Stimulated activated naive CD8-positive, alpha-beta T cell treated with anti-CD3 and anti-CD28 coated beads, Interleukin-15, amount 100 ng/mL, for 72 hours (primary cell): ENCODE measurements around the gene SYP.

Experiments used
- ATAC-seq: fragments of 150-1000 bp; cut with Tn5 transposase; 2 replicates; pipeline ENCODE4 v1.10.0; 2021; ENCODE audit warnings: mild to moderate bottlenecking, moderate library complexity
- DNase-seq, 2 donors: peaks; one replicate each; pipeline ENCODE4 v3.0.0; 2021 to 2022
- H3K27ac Mint-ChIP-seq, 2 donors: one replicate each; pipeline ENCODE4 v1.8.0; 2022; ENCODE audit warnings: mild to moderate bottlenecking in 2 of 2, mixed read lengths in 2 of 2, moderate library complexity in 2 of 2
- H3K27me3 Mint-ChIP-seq: one replicate; pipeline ENCODE4 v1.8.0; 2022; ENCODE audit warnings: mixed read lengths
- H3K4me1 Mint-ChIP-seq: one replicate; pipeline ENCODE4 v1.8.0; 2022; ENCODE audit warnings: mild to moderate bottlenecking, mixed read lengths
- H3K4me3 Mint-ChIP-seq, 2 donors: one replicate each; pipeline ENCODE4 v1.8.0; 2022; ENCODE audit warnings: mild to moderate bottlenecking in 2 of 2, mixed read lengths in 2 of 2, moderate library complexity in 1 of 2
- H3K9me3 Mint-ChIP-seq, 2 donors: one replicate each; pipeline ENCODE4 v1.8.0; 2022; ENCODE audit warnings: mixed read lengths in 2 of 2

Gene SYP

DNA sequence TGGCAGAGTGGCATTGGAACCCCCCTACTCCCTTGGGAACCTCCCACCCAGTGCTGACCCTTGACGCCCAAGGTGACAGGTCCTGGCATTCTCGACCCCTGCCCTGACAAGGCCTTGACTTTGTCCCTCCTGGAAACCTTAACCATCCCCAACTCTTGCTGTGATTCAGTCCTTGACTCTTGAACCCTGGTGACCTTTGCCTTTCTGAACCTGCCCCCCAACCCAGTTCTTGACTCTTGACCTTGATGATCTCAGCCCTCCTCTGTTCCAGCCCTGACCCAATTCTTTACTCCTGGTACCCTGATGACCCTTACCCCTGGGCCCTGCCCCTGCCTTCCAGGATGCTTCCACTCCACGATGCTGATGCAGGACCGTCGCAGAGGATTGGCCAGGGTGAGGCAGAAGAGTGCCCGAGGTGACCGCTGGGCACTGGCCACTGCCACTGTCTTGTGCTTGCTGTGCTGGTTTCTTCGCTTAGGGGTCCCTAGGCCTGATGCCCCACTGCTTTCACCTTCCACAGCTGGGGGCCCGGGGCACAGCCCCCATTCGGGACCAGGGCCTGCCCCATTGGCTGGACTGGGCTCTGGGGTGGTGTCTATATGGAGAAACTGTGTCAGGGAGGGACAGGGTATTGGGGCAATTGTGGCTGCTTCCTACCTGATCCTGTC lies 31.5 kb upstream of the SYP start:
- DNase-seq (no peak), ATAC-seq (no peak)
- Mint-ChIP-seq H3K4me3 (peak overlapping the region; percentile 80 to 81), H3K27ac (peak overlapping the region in 1 of 2 donors; percentile 95), H3K4me1 (peaks cover 30% of the 10 kb centered on the region), H3K9me3 (no peaks in the 10 kb centered on the region), H3K27me3 (no peaks in the 10 kb centered on the region)

DNA sequence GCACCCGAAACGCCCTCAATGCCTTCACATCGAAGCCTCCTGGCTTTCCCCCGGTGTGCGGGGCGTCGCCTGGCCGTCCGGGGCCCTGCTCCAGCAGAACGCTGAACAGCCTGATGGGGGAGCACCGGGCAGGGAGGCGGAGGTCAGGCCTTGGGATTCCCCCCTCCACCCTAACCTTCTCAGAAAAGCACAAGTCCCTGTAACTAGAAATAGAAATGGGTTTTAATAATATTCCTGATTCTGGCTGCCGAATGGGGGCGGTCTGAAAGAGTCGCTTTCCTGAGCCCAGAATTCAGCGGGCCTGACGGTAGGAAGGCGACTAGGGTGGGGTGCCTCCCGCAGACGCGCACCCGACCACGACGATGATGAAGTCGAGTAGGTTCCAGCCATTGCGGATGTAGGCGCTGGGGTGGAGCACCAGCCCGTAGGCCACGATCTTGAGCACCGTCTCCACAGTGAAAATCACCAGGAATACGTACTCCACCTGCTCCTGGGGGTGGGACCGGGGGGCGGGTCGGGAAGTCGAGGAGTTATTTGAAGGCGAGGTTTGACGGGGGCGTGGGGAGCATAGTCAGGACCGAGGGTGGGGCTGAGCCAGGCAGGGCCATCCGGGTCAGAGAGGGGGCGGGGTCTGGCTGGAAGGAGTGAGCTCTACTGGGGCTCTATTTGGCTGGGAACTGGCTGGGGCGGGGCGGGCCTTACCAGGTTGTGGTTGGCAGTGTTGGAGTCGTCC lies 30.7 kb upstream of the SYP start:
- peak; percentile 51 to 68 for DNase-seq
- peak overlapping the region; percentile 95 to 98 for H3K27ac Mint-ChIP-seq
- H3K4me1 Mint-ChIP-seq, result peaks cover 25% of the 10 kb centered on the region
- H3K27me3 Mint-ChIP-seq, result no peaks in the 10 kb centered on the region
- no peaks in the 10 kb centered on the region for H3K9me3 Mint-ChIP-seq
- peak overlapping the region; percentile 80 to 81 for H3K4me3 Mint-ChIP-seq
- ATAC-seq, result peak; percentile 89

- Mint-ChIP-seq H3K27me3 (no peaks in the 10 kb centered on the region), H3K4me3 (no peak overlapping the region), H3K9me3 (no peaks in the 10 kb centered on the region), H3K27ac (no peak overlapping the region), H3K4me1 (peaks cover 17% of the 10 kb centered on the region)
- DNase-seq (no peak), ATAC-seq (no peak)
Observed at GRCh38 chrX:49228185-49228584, 28.2 kb upstream of the SYP start.

DNA sequence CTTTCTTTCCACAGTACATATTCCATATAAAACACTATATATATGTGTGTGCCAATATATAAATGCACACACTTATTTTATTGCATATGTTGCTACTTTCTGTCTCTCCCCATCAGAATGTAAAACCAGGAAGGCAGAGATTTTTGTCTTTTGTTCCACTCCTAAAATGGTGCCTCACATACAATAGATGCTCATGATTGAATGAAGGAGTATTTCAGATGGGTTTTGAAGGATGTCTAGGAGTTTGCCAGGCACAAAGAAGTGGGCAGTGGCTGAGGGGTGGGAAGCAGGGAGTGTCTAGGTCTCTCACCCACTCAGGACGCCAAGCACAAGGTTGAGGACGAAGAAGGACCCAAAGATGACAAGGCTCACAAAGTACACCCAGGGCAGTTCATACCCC lies 27.7 kb upstream of the SYP start:
- ATAC-seq (no peak), DNase-seq (no peak)
- no peaks in the 10 kb centered on the region for H3K9me3 Mint-ChIP-seq
- no peak overlapping the region for H3K4me3 Mint-ChIP-seq
- no peaks in the 10 kb centered on the region for H3K27me3 Mint-ChIP-seq
- peaks cover 17% of the 10 kb centered on the region for H3K4me1 Mint-ChIP-seq
- no peak overlapping the region for H3K27ac Mint-ChIP-seq

GRCh38 chrX:49226946-49227345 lies 27.0 kb upstream of the SYP start:
- Mint-ChIP-seq H3K27me3 (no peaks in the 10 kb centered on the region), H3K9me3 (no peaks in the 10 kb centered on the region), H3K4me1 (peaks cover 15% of the 10 kb centered on the region), H3K4me3 (no peak overlapping the region), H3K27ac (no peak overlapping the region)
- DNase-seq (no peak), ATAC-seq (no peak)

DNA sequence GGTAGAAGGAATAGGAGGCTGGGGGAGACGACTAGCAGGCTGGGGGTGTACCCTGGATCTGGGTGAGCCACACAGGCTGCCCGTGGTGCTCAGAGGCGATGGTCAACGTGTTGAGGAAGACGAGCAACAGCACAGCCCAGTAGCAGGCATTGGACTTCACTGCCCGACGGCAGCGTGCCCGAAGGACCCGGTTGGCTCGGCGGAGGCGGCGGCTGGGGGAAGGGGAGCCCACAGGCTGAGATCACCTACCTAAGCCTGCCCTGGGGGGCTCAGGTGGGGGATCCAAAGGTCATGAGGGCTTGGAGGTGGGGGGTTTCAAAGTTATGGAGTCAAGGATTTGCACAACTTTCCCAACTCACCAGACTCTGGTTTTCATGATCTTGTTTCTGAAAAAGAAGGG lies 25.9 kb upstream of the SYP start:
- DNase-seq, result no peak
- ATAC-seq, result no peak
- Mint-ChIP-seq H3K4me1 (peaks cover 5% of the 10 kb centered on the region), H3K4me3 (no peak overlapping the region), H3K27me3 (no peaks in the 10 kb centered on the region), H3K27ac (no peak overlapping the region), H3K9me3 (no peaks in the 10 kb centered on the region)

- ATAC-seq, result no peak
- Mint-ChIP-seq H3K27me3 (no peaks in the 10 kb centered on the region), H3K4me3 (no peak overlapping the region), H3K4me1 (no peaks in the 10 kb centered on the region), H3K9me3 (no peaks in the 10 kb centered on the region), H3K27ac (no peak overlapping the region)
- no peak for DNase-seq
Observed at GRCh38 chrX:49221868-49222267, 21.9 kb upstream of the SYP start.

GRCh38 chrX:49220100-49220499 lies 20.1 kb upstream of the SYP start:
- Mint-ChIP-seq H3K27ac (no peak overlapping the region), H3K27me3 (no peaks in the 10 kb centered on the region), H3K4me3 (no peak overlapping the region), H3K9me3 (no peaks in the 10 kb centered on the region), H3K4me1 (no peaks in the 10 kb centered on the region)
- ATAC-seq, result no peak
- no peak for DNase-seq

- H3K9me3 Mint-ChIP-seq, result peaks cover 9 to 16% of the 10 kb centered on the region in 2 donors
- H3K27me3 Mint-ChIP-seq, result no peaks in the 10 kb centered on the region
- no peaks in the 10 kb centered on the region for H3K4me1 Mint-ChIP-seq
- DNase-seq, result no peak
- H3K4me3 Mint-ChIP-seq, result no peak overlapping the region
- no peak for ATAC-seq
- no peak overlapping the region for H3K27ac Mint-ChIP-seq
Observed at GRCh38 chrX:49214996-49215526, 15.1 kb upstream of the SYP start.

GRCh38 chrX:49214416-49214815 lies 14.4 kb upstream of the SYP start:
- no peak overlapping the region for H3K4me3 Mint-ChIP-seq
- H3K9me3 Mint-ChIP-seq, result peaks cover 9 to 16% of the 10 kb centered on the region in 2 donors
- no peaks in the 10 kb centered on the region for H3K4me1 Mint-ChIP-seq
- DNase-seq, result no peak
- no peak overlapping the region for H3K27ac Mint-ChIP-seq
- no peak for ATAC-seq
- no peaks in the 10 kb centered on the region for H3K27me3 Mint-ChIP-seq

- Mint-ChIP-seq H3K4me3 (no peak overlapping the region), H3K27me3 (no peaks in the 10 kb centered on the region), H3K4me1 (no peaks in the 10 kb centered on the region), H3K9me3 (peaks cover 9 to 16% of the 10 kb centered on the region in 2 donors), H3K27ac (no peak overlapping the region)
- DNase-seq (no peak), ATAC-seq (no peak)
Observed at GRCh38 chrX:49212861-49213260, 12.9 kb upstream of the SYP start.

- DNase-seq, result no peak
- no peak overlapping the region for H3K27ac Mint-ChIP-seq
- H3K9me3 Mint-ChIP-seq, result peaks cover 9 to 16% of the 10 kb centered on the region in 2 donors
- H3K27me3 Mint-ChIP-seq, result no peaks in the 10 kb centered on the region
- no peak for ATAC-seq
- H3K4me3 Mint-ChIP-seq, result no peak overlapping the region
- H3K4me1 Mint-ChIP-seq, result no peaks in the 10 kb centered on the region
Observed at GRCh38 chrX:49212209-49212608, 12.2 kb upstream of the SYP start.

GRCh38 chrX:49211074-49211473 lies 11.1 kb upstream of the SYP start:
- peaks cover 9 to 16% of the 10 kb centered on the region in 2 donors for H3K9me3 Mint-ChIP-seq
- H3K4me3 Mint-ChIP-seq, result no peak overlapping the region
- ATAC-seq (no peak), DNase-seq (no peak)
- H3K27ac Mint-ChIP-seq, result no peak overlapping the region
- no peaks in the 10 kb centered on the region for H3K4me1 Mint-ChIP-seq
- no peaks in the 10 kb centered on the region for H3K27me3 Mint-ChIP-seq

GRCh38 chrX:49210406-49210805 lies 10.4 kb upstream of the SYP start:
- Mint-ChIP-seq H3K27me3 (no peaks in the 10 kb centered on the region), H3K4me3 (no peak overlapping the region), H3K27ac (no peak overlapping the region), H3K9me3 (peaks cover 9 to 16% of the 10 kb centered on the region in 2 donors), H3K4me1 (no peaks in the 10 kb centered on the region)
- DNase-seq, result no peak
- no peak for ATAC-seq

- Mint-ChIP-seq H3K27ac (no peak overlapping the region), H3K9me3 (peaks cover 9 to 16% of the 10 kb centered on the region in 2 donors), H3K27me3 (no peaks in the 10 kb centered on the region), H3K4me1 (no peaks in the 10 kb centered on the region), H3K4me3 (peak overlapping the region in 1 of 2 donors; percentile 49)
- DNase-seq (peak; percentile 12 to 33), ATAC-seq (peak; percentile 81)
Observed at GRCh38 chrX:49209434-49210251, 9.7 kb upstream of the SYP start.

- DNase-seq (no peak), ATAC-seq (no peak)
- Mint-ChIP-seq H3K27ac (no peak overlapping the region), H3K4me1 (no peaks in the 10 kb centered on the region), H3K27me3 (no peaks in the 10 kb centered on the region), H3K4me3 (no peak overlapping the region), H3K9me3 (peaks cover 7 to 14% of the 10 kb centered on the region in 2 donors)
Observed at GRCh38 chrX:49208399-49208798, 8.4 kb upstream of the SYP start.
